Astrocyte (in vitro differentiated cells and primary cell): ENCODE results near the gene SRSF12. TPM values are rescaled to one million over a fixed set of nuclear protein-coding genes. Genes with fewer than 3 reads are reported as not detected.
A peak's percentile ranks its signal among the peaks of the same experiment; 100 is the strongest.

Experiments
- DNase-seq: peaks from one replicate; pipeline ENCODE4 v3.0.0-alpha.2; 2010; ENCODE audit warnings: low read depth
- FAIRE-seq: peaks from 2 replicates; lab custom pipeline; 2011; peaks lifted over from hg19 to GRCh38; lab: Jason Lieb, UNC
- H2AFZ ChIP-seq: 2 replicates; pipeline ENCODE4 v1.6.0; 2012; ENCODE audit warnings: low read depth, low read length, inconsistent platforms
- H3K27ac ChIP-seq: 2 replicates; pipeline ENCODE4 v1.5.1; 2011; ENCODE audit warnings: low read depth, low read length, inconsistent platforms
- H3K27me3 ChIP-seq: 2 replicates; pipeline ENCODE4 v1.6.0; 2011; ENCODE audit warnings: low read length, inconsistent platforms; ENCODE audit not compliant: insufficient read depth
- H3K36me3 ChIP-seq: 2 replicates; pipeline ENCODE4 v1.5.1; 2011; ENCODE audit warnings: low read length, inconsistent platforms; ENCODE audit not compliant: insufficient read depth
- H3K4me1 ChIP-seq: 2 replicates; pipeline ENCODE4 v1.5.1; 2011; ENCODE audit warnings: low read length, inconsistent platforms; ENCODE audit not compliant: insufficient read depth
- H3K4me2 ChIP-seq: 2 replicates; pipeline ENCODE4 v1.6.0; 2012; ENCODE audit warnings: low read length, inconsistent platforms
- H3K4me3 ChIP-seq: 2 replicates; pipeline ENCODE4 v1.5.1; 2011; ENCODE audit warnings: low read depth, mild to moderate bottlenecking, low read length, inconsistent platforms; ENCODE audit not compliant: insufficient read depth
- H3K79me2 ChIP-seq: 2 replicates; pipeline ENCODE4 v1.6.0; 2012; ENCODE audit warnings: mild to moderate bottlenecking, low read length, inconsistent platforms; ENCODE audit not compliant: insufficient read depth
- H3K9ac ChIP-seq: 2 replicates; pipeline ENCODE4 v1.6.0; 2012; ENCODE audit warnings: mild to moderate bottlenecking, low read length, inconsistent platforms
- H3K9me3 ChIP-seq: 2 replicates; pipeline ENCODE4 v1.5.1; 2012; ENCODE audit warnings: low read depth, mild to moderate bottlenecking, low read length, inconsistent platforms; ENCODE audit not compliant: insufficient read depth
- H4K20me1 ChIP-seq: 2 replicates; pipeline ENCODE4 v1.6.0; 2012; ENCODE audit warnings: low read length, inconsistent platforms; ENCODE audit not compliant: insufficient read depth
- H3K27ac Mint-ChIP-seq: one replicate; pipeline ENCODE4 v1.8.0; 2021; ENCODE audit warnings: mild to moderate bottlenecking, mixed read lengths; ENCODE audit not compliant: unreplicated experiment
- H3K27me3 Mint-ChIP-seq: one replicate; pipeline ENCODE4 v1.8.0; 2021; ENCODE audit warnings: low read depth, mixed read lengths; ENCODE audit not compliant: unreplicated experiment
- H3K36me3 Mint-ChIP-seq: one replicate; pipeline ENCODE4 v1.8.0; 2021; ENCODE audit warnings: low read depth, mixed read lengths; ENCODE audit not compliant: unreplicated experiment
- H3K4me1 Mint-ChIP-seq: one replicate; pipeline ENCODE4 v1.8.0; 2021; ENCODE audit warnings: low read depth, mixed read lengths; ENCODE audit not compliant: unreplicated experiment
- H3K4me3 Mint-ChIP-seq: one replicate; pipeline ENCODE4 v1.8.0; 2021; ENCODE audit warnings: mild to moderate bottlenecking, moderate library complexity, mixed read lengths; ENCODE audit not compliant: unreplicated experiment
- H3K9me3 Mint-ChIP-seq: one replicate; pipeline ENCODE4 v1.8.0; 2021; ENCODE audit warnings: mild to moderate bottlenecking, mixed read lengths; ENCODE audit not compliant: unreplicated experiment
- CTCF ChIP-seq: IDR thresholded peaks from 2 replicates; pipeline ENCODE4 v1.5.1; 2011; ENCODE audit warnings: low read depth, mild to moderate bottlenecking, inconsistent platforms, low read length, moderate library complexity; ENCODE audit not compliant: insufficient read depth
- EZH2 ChIP-seq: IDR thresholded peaks from 2 replicates; pipeline ENCODE4 v1.6.1; 2012; ENCODE audit warnings: mild to moderate bottlenecking, low read length, inconsistent platforms; ENCODE audit not compliant: insufficient read depth
- total RNA-seq: library from RNA; stranded (reverse); gene quantifications from 2 replicates; pipeline ENCODE4 v1.2.1, GENCODE V29; 2021

The SRSF12 gene
- total RNA-seq, 1 donor from 2014 or later = 9.2 TPM

GRCh38 chr6:89050697-89051096 is 67.2 kb downstream of the SRSF12 start:
- Mint-ChIP-seq H3K4me1 (no peaks in the 10 kb centered on the region), H3K4me3 (no peak overlapping the region), H3K27ac (no peak overlapping the region), H3K9me3 (no peaks in the 10 kb centered on the region), H3K36me3 (no peaks in the 10 kb centered on the region), H3K27me3 (no peaks in the 10 kb centered on the region)
- no peak overlapping the region for H3K9ac ChIP-seq
- H3K4me2 ChIP-seq = no peak overlapping the region
- TF ChIP-seq EZH2 = no peak
- TF ChIP-seq CTCF = no peak
- FAIRE-seq (no peak), DNase-seq (no peak)
- no peaks in the 10 kb centered on the region for H4K20me1 ChIP-seq
- no peaks in the 10 kb centered on the region for H3K9me3 ChIP-seq
- no peaks in the 10 kb centered on the region for H3K79me2 ChIP-seq
- H3K36me3 ChIP-seq = no peaks in the 10 kb centered on the region
- H3K4me1 ChIP-seq = no peaks in the 10 kb centered on the region
- H2AFZ ChIP-seq = no peak overlapping the region
- H3K27ac ChIP-seq = no peak overlapping the region
- H3K4me3 ChIP-seq = no peak overlapping the region
- no peaks in the 10 kb centered on the region for H3K27me3 ChIP-seq

DNA sequence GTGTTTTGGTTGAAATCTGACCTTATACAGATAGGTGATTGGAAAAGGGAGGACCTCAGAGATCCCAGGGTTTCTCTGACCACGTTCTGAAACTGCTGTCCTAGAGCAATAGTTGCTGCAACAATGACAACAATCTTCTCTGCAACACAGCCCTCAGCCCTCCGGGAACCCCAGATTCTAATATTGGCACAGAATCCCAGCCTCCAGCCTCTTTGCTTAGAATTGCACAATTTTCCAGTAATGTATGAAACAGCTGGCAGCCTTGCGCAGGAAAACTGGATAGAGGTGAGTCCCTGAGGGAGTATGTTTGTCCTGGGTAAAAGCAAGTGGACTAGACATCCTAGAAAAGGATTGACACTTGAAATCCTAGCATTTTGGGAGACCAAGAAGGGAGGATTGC is 67.7 kb downstream of the SRSF12 start:
- no peaks in the 10 kb centered on the region for H3K4me1 ChIP-seq
- no peak overlapping the region for H3K4me2 ChIP-seq
- no peak overlapping the region for H3K27ac ChIP-seq
- H3K79me2 ChIP-seq = no peaks in the 10 kb centered on the region
- no peaks in the 10 kb centered on the region for H3K4me1 Mint-ChIP-seq
- H3K9ac ChIP-seq = no peak overlapping the region
- H3K9me3 Mint-ChIP-seq = no peaks in the 10 kb centered on the region
- DNase-seq = no peak
- no peak for TF ChIP-seq CTCF
- TF ChIP-seq EZH2 = no peak
- no peak overlapping the region for H3K4me3 ChIP-seq
- H3K4me3 Mint-ChIP-seq = no peak overlapping the region
- no peaks in the 10 kb centered on the region for H4K20me1 ChIP-seq
- no peak for FAIRE-seq
- H3K27me3 Mint-ChIP-seq = no peaks in the 10 kb centered on the region
- H2AFZ ChIP-seq = no peak overlapping the region
- H3K27me3 ChIP-seq = no peaks in the 10 kb centered on the region
- no peaks in the 10 kb centered on the region for H3K36me3 Mint-ChIP-seq
- peak overlapping the region; percentile 41 for H3K27ac Mint-ChIP-seq
- H3K9me3 ChIP-seq = no peaks in the 10 kb centered on the region
- no peaks in the 10 kb centered on the region for H3K36me3 ChIP-seq

GRCh38 chr6:89048985-89049384 is 68.9 kb downstream of the SRSF12 start:
- no peaks in the 10 kb centered on the region for H4K20me1 ChIP-seq
- Mint-ChIP-seq H3K36me3 (no peaks in the 10 kb centered on the region), H3K9me3 (no peaks in the 10 kb centered on the region), H3K27ac (no peak overlapping the region), H3K4me1 (no peaks in the 10 kb centered on the region), H3K27me3 (no peaks in the 10 kb centered on the region), H3K4me3 (no peak overlapping the region)
- TF ChIP-seq EZH2 = no peak
- no peak for TF ChIP-seq CTCF
- no peak overlapping the region for H3K9ac ChIP-seq
- DNase-seq = no peak
- no peak overlapping the region for H3K4me2 ChIP-seq
- no peak overlapping the region for H3K27ac ChIP-seq
- no peaks in the 10 kb centered on the region for H3K27me3 ChIP-seq
- H3K4me1 ChIP-seq = no peaks in the 10 kb centered on the region
- no peak overlapping the region for H2AFZ ChIP-seq
- no peaks in the 10 kb centered on the region for H3K9me3 ChIP-seq
- no peak overlapping the region for H3K4me3 ChIP-seq
- no peaks in the 10 kb centered on the region for H3K36me3 ChIP-seq
- no peaks in the 10 kb centered on the region for H3K79me2 ChIP-seq
- no peak for FAIRE-seq
